HFFc6 (cell line): Measurements from ENCODE around the gene ZNF514. TPM values are rescaled to one million over a fixed set of nuclear protein-coding genes. Genes with fewer than 3 reads are reported as not detected.
A peak's percentile ranks its signal among the peaks of the same experiment; 100 is the strongest.

ENCODE experiments used
- DNase-seq: peaks from one replicate; pipeline ENCODE4 v3.0.0-alpha.2; 2018
- H3K27ac Mint-ChIP-seq: 2 replicates; pipeline ENCODE4 v1.8.0; 2020; ENCODE audit warnings: mild to moderate bottlenecking, mixed read lengths
- H3K27me3 Mint-ChIP-seq: 2 replicates; pipeline ENCODE4 v1.8.0; 2021; ENCODE audit warnings: mild to moderate bottlenecking, moderate library complexity, mixed read lengths; ENCODE audit not compliant: insufficient read depth
- H3K36me3 Mint-ChIP-seq: 2 replicates; pipeline ENCODE4 v1.8.0; 2021; ENCODE audit warnings: low read depth, mixed read lengths
- H3K4me1 Mint-ChIP-seq: 2 replicates; pipeline ENCODE4 v1.8.0; 2020; ENCODE audit warnings: low read depth, mixed read lengths
- H3K4me3 Mint-ChIP-seq: 2 replicates; pipeline ENCODE4 v1.8.0; 2020; ENCODE audit warnings: mild to moderate bottlenecking, moderate library complexity, mixed read lengths
- H3K9me3 Mint-ChIP-seq: 2 replicates; pipeline ENCODE4 v1.8.0; 2020; ENCODE audit warnings: mild to moderate bottlenecking, mixed read lengths
- total RNA-seq, 6 experiments: library from RNA; stranded (reverse); fragmentation: NEBNext Ultra II Directional; extraction: Animal tissue kit (Norgen Biotek cat#: 25700); gene quantifications; 2 replicates in 1 of 6; 3 replicates in 5 of 6; pipeline ENCODE4 v1.2.3, GENCODE V29; 2021
- TF ChIP-seq, protein P1 (sequence below): fragments of 200-600 bp; sonication (generic); IDR thresholded peaks from 2 replicates; pipeline ENCODE4 v1.5.0; 2021; ENCODE audit warnings: antibody characterized with exemption, mild to moderate bottlenecking

The ZNF514 gene
- total RNA-seq, 6 experiments from 2014 or later: 6.3 to 8.2 (median 7.1) TPM

DNA sequence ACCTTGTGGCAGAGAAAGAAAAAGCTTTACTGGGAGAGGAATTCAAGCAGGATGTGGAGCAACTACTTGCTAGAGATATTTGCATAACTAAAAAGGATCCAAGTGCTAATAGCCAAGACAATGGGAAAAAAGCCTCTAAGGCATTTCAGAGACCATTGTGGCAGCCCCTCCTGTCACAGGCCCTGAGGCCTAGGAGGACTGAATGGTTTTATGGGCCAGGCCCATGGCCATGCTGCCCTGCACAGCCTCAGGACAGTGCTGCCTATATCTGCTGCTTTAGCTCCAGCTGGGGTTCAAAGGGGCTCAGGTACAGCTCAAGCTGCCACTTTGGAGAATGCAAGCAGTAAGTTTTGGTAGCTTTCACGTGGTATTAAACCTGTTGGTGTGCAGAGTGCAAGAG, 20.9 kb downstream of the ZNF514 start:
- H3K4me1 Mint-ChIP-seq: no peaks in the 10 kb centered on the region
- TF ChIP-seq, protein P1, sequence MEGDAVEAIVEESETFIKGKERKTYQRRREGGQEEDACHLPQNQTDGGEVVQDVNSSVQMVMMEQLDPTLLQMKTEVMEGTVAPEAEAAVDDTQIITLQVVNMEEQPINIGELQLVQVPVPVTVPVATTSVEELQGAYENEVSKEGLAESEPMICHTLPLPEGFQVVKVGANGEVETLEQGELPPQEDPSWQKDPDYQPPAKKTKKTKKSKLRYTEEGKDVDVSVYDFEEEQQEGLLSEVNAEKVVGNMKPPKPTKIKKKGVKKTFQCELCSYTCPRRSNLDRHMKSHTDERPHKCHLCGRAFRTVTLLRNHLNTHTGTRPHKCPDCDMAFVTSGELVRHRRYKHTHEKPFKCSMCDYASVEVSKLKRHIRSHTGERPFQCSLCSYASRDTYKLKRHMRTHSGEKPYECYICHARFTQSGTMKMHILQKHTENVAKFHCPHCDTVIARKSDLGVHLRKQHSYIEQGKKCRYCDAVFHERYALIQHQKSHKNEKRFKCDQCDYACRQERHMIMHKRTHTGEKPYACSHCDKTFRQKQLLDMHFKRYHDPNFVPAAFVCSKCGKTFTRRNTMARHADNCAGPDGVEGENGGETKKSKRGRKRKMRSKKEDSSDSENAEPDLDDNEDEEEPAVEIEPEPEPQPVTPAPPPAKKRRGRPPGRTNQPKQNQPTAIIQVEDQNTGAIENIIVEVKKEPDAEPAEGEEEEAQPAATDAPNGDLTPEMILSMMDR: no peak
- no peak overlapping the region for H3K4me3 Mint-ChIP-seq
- DNase-seq: no peak
- H3K36me3 Mint-ChIP-seq: peaks cover 40% of the 10 kb centered on the region
- H3K27ac Mint-ChIP-seq: no peak overlapping the region
- H3K27me3 Mint-ChIP-seq: peaks cover 3% of the 10 kb centered on the region; the same call in 1 of the 2 replicates
- peaks cover 65% of the 10 kb centered on the region for H3K9me3 Mint-ChIP-seq

DNA sequence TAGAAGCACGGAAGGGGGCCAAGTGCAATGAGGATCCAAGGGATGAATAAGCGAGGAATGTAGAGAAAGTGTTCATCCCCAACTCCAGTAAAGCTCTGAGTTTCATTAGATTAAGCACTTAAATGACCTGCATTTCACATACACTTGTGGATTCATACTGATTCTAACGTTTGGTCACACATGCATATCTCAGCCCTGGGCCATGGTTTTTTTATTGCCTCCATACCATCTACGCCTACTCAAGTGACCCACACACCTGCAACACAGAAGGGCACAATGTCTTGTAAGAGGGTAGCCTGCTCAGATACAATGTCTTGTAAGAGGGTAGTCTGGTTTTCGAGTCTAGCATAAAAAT, 37.5 kb downstream of the ZNF514 start:
- H3K4me3 Mint-ChIP-seq: peak overlapping the region; percentile 96
- no peaks in the 10 kb centered on the region for H3K9me3 Mint-ChIP-seq
- TF ChIP-seq, protein P1: no peak
- H3K4me1 Mint-ChIP-seq: peaks cover 36% of the 10 kb centered on the region
- H3K27ac Mint-ChIP-seq: peak overlapping the region; percentile 92
- H3K27me3 Mint-ChIP-seq: no peaks in the 10 kb centered on the region; the same call in none of the 2 replicates
- peaks cover 17% of the 10 kb centered on the region; the same call in 1 of the 2 replicates for H3K36me3 Mint-ChIP-seq
- DNase-seq: no peak

- Mint-ChIP-seq H3K9me3 (no peaks in the 10 kb centered on the region), H3K4me3 (peak within 1 kb of the TSS; percentile 96), H3K36me3 (peaks cover 19% of the 10 kb centered on the region; the same call in 1 of the 2 replicates), H3K27ac (peak within 1 kb of the TSS; percentile 92), H3K4me1 (peaks cover 36% of the 10 kb centered on the region), H3K27me3 (no peaks in the 10 kb centered on the region; the same call in none of the 2 replicates)
- peak; percentile 40 for DNase-seq
- TF ChIP-seq, protein P1: peak; percentile 14; the same call in 1 of the 2 replicates
Observed at GRCh38 chr2:95121407-95122196, 38.0 kb downstream of the ZNF514 start, which contains the start of gene MRPS5. TSS of gene MRPS5 (minus strand) at chr2:95121808. CDS start at chr2:95121791, 17 bp downstream.

DNA sequence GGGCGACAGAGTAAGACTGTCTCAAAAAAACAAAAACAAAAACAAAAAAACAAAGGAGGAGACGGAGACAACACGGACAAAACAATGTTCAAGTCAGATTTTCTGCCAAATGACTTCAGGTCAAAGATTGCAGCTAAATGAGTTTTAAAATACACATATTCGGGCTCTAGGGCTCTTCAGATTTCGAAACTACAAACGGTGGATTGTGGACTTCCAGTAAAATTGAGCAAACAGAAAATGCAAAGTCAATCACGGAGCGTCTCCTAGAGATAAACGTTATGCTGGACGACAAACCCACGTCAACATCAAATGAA, 38.6 kb downstream of the ZNF514 start:
- Mint-ChIP-seq H3K4me3 (peak overlapping the region; percentile 96), H3K36me3 (peaks cover 19% of the 10 kb centered on the region; the same call in 1 of the 2 replicates), H3K4me1 (peaks cover 36% of the 10 kb centered on the region), H3K9me3 (no peaks in the 10 kb centered on the region), H3K27me3 (no peaks in the 10 kb centered on the region; the same call in none of the 2 replicates), H3K27ac (peak overlapping the region; percentile 92)
- DNase-seq: peak; percentile 2
- TF ChIP-seq, protein P1: no peak

DNA sequence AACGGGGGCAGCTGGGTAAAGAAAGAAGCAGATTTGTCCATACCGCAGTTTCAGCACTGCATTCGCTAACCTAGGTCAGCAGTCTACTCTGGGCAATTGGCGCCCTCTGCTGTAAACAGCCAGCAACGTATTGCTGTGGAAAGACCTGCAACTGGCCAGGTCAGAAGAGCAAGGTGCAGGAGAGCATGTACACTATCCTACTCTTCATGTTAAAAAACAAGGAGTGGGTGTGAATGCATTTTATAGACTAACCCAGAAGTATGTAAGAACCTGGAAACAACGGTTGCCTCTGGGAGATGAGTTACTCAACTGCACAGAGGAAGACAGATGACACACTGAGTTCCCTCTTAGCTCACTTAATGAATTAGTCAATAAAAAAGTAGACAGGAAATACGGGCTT, 44.2 kb downstream of the ZNF514 start:
- peaks cover 26% of the 10 kb centered on the region for H3K36me3 Mint-ChIP-seq
- no peaks in the 10 kb centered on the region for H3K9me3 Mint-ChIP-seq
- peaks cover 33% of the 10 kb centered on the region for H3K4me1 Mint-ChIP-seq
- TF ChIP-seq, protein P1: peak; percentile 76
- H3K4me3 Mint-ChIP-seq: no peak overlapping the region
- no peaks in the 10 kb centered on the region for H3K27me3 Mint-ChIP-seq
- peak; percentile 30 for DNase-seq
- H3K27ac Mint-ChIP-seq: 0 out of 2 replicates have a peak overlapping the region, but pooled peaks have one; percentile 18
